HCT116 (cell line): ENCODE results near the gene OR13C9. TPM values are rescaled to one million over a fixed set of nuclear protein-coding genes. Genes with fewer than 3 reads are reported as not detected.

Experiments
- ATAC-seq: fragments of 200-7000 bp; cut with Tn5 transposase; 2 replicates; pipeline ENCODE4 v1.9.1; 2020; ENCODE audit warnings: mild to moderate bottlenecking, moderate library complexity
- BruUV-seq: library from RNA; stranded (reverse); fragments of 400-500 nt; replicated peaks from 2 replicates; lab custom pipeline; 2021; lab: Mats Ljungman, UMichigan
- CTCF ChIA-PET: fragments of 300-600 bp; sonication (Branson Sonifier 250); formaldehyde crosslinking; loops from one replicate; lab custom pipeline; 2021; ENCODE audit warnings: antibody characterized with exemption; lab: Charles Lee
- POLR2A ChIA-PET: fragments of 300-600, 350-600 bp; sonication (Branson Sonifier 250); formaldehyde crosslinking; loops from one replicate; lab custom pipeline; 2021; ENCODE audit warnings: antibody characterized with exemption; lab: Charles Lee
- RAD21 ChIA-PET, 2 experiments: fragments of 300-600 bp; sonication (Branson Sonifier 250); formaldehyde crosslinking; loops; one replicate each; lab custom pipeline; 2023; ENCODE audit warnings: low total read pairs in 2 of 2; ENCODE audit not compliant: uncharacterized antibody in 2 of 2, unreplicated experiment in 2 of 2, low non-redundant PET in 1 of 2; lab: Charles Lee
- DNase-seq: peaks from one replicate; pipeline ENCODE4 v3.0.0-alpha.2; 2010; ENCODE audit warnings: low read depth, low spot score
- H2AFZ ChIP-seq: fragments of 200-600 bp; shearing (Covaris generic), sonication (generic); 2 replicates; pipeline ENCODE4 v1.6.1; 2017; ENCODE audit warnings: low read depth, mixed run types, mixed read lengths, antibody characterized with exemption, low read length; ENCODE audit not compliant: poor library complexity, severe bottlenecking
- H3K27ac ChIP-seq: 2 replicates; pipeline ENCODE4 v1.5.1; 2012; ENCODE audit warnings: low read depth, low read length
- H3K27me3 ChIP-seq: fragments of 200-600 bp; sonication (generic); 2 replicates; pipeline ENCODE4 v1.6.1; 2016; ENCODE audit warnings: mixed run types, low read length, mixed read lengths; ENCODE audit not compliant: insufficient read depth
- H3K36me3 ChIP-seq, 2 experiments: fragments of 200-500 bp in 1 of 2; fragments of 200-600 bp in 1 of 2; sonication (Bioruptor generic) in 1 of 2; sonication (generic) in 1 of 2; 2 replicates each; pipeline versions ENCODE4 v1.5.1 to v1.6.1; 2014 to 2016; ENCODE audit warnings: low read length in 2 of 2, inconsistent platforms in 1 of 2, mixed read lengths in 1 of 2, mixed run types in 1 of 2; ENCODE audit not compliant: insufficient read depth in 2 of 2, control insufficient read depth in 1 of 2
- H3K4me1 ChIP-seq, 2 experiments: fragments of 200-600 bp in 1 of 2; sonication (generic) in 1 of 2; 2 replicates each; pipeline versions ENCODE4 v1.5.1 to v1.6.1; 2012 to 2017; ENCODE audit warnings: low read length in 2 of 2, inconsistent platforms in 1 of 2, mild to moderate bottlenecking in 1 of 2, mixed read lengths in 1 of 2, mixed run types in 1 of 2, moderate library complexity in 1 of 2; ENCODE audit not compliant: insufficient read depth in 2 of 2, control insufficient read depth in 1 of 2
- H3K4me2 ChIP-seq: fragments of 200-600 bp; sonication (generic); 2 replicates; pipeline ENCODE4 v1.6.1; 2017; ENCODE audit warnings: mixed run types, low read length, mixed read lengths
- H3K4me3 ChIP-seq, 2 experiments: fragments of 200-600 bp in 1 of 2; sonication (generic) in 1 of 2; replicated peaks in 1 of 2; 2 replicates each; pipeline ENCODE4 v1.5.1; 2011 to 2016; ENCODE audit warnings: low read length in 2 of 2, control low read depth in 1 of 2, low read depth in 1 of 2, mild to moderate bottlenecking in 1 of 2, mixed read lengths in 1 of 2, mixed run types in 1 of 2
- H3K79me2 ChIP-seq: fragments of 200-600 bp; sonication (generic); 2 replicates; pipeline ENCODE4 v1.6.1; 2017; ENCODE audit warnings: mild to moderate bottlenecking, mixed run types, low read length, moderate library complexity, mixed read lengths; ENCODE audit not compliant: insufficient read depth
- H3K9ac ChIP-seq: fragments of 200-600 bp; sonication (generic); 2 replicates; pipeline ENCODE4 v1.6.1; 2016; ENCODE audit warnings: low read length, mixed read lengths
- H3K9me2 ChIP-seq: fragments of 200-600 bp; sonication (generic), shearing (Covaris generic); 2 replicates; pipeline ENCODE4 v1.6.1; 2017; ENCODE audit warnings: mixed run types, mild to moderate bottlenecking, moderate library complexity; ENCODE audit not compliant: insufficient read depth
- H3K9me3 ChIP-seq, 2 experiments: fragments of 200-500 bp in 1 of 2; fragments of 200-600 bp in 1 of 2; sonication (Bioruptor generic) in 1 of 2; sonication (generic) in 1 of 2; 2 replicates each; pipeline ENCODE4 v1.6.1; 2014 to 2017; ENCODE audit warnings: low read length in 2 of 2, mixed read lengths in 2 of 2, inconsistent platforms in 1 of 2, low read depth in 1 of 2, mild to moderate bottlenecking in 1 of 2, mixed run types in 1 of 2, moderate library complexity in 1 of 2; ENCODE audit not compliant: control insufficient read depth in 1 of 2, insufficient read depth in 1 of 2
- H4K20me1 ChIP-seq: fragments of 200-600 bp; sonication (generic), shearing (Covaris generic); 2 replicates; pipeline ENCODE4 v1.6.1; 2017; ENCODE audit warnings: mixed run types, mild to moderate bottlenecking, moderate library complexity; ENCODE audit not compliant: insufficient read depth
- ATF3 ChIP-seq: IDR thresholded peaks from 2 replicates; pipeline ENCODE4 v1.6.1; 2012
- CBX3 ChIP-seq: IDR thresholded peaks from 2 replicates; pipeline ENCODE4 v1.6.1; 2012; ENCODE audit warnings: low read depth
- CTCF ChIP-seq, 3 experiments: fragments of 200-600 bp in 1 of 3; sonication (generic) in 1 of 3; IDR thresholded peaks in 2 of 3; conservative IDR thresholded peaks in 1 of 3; 2 replicates each; pipeline ENCODE4 v1.5.1; 2012 to 2017; ENCODE audit warnings: low read depth in 2 of 3, low read length in 2 of 3, antibody characterized with exemption in 1 of 3, borderline replicate concordance in 1 of 3, control low read depth in 1 of 3, mild to moderate bottlenecking in 1 of 3, mixed read lengths in 1 of 3, mixed run types in 1 of 3, moderate library complexity in 1 of 3; ENCODE audit not compliant: insufficient read depth in 1 of 3
- EZH2phosphoT487 ChIP-seq: fragments of 200-600 bp; IDR thresholded peaks from 2 replicates; pipeline ENCODE4 v1.6.1; 2018; ENCODE audit warnings: antibody characterized with exemption, borderline replicate concordance
- SRF ChIP-seq: IDR thresholded peaks from 2 replicates; pipeline ENCODE4 v1.6.1; 2012; ENCODE audit warnings: low read depth
- TCF7L2 ChIP-seq: IDR thresholded peaks from 2 replicates; pipeline ENCODE4 v1.7.0; 2011; ENCODE audit warnings: borderline replicate concordance, inconsistent platforms; ENCODE audit not compliant: insufficient read depth, insufficient read length; ENCODE audit errors: extremely low read depth
- YY1 ChIP-seq: IDR thresholded peaks from 2 replicates; pipeline ENCODE4 v1.6.1; 2011; ENCODE audit warnings: low read length, low read depth, moderate library complexity, mild to moderate bottlenecking; ENCODE audit not compliant: insufficient replicate concordance; ENCODE audit errors: extremely low read depth
- ZNF274 ChIP-seq: fragments of 200-500 bp; sonication (Bioruptor generic); IDR thresholded peaks from 2 replicates; pipeline ENCODE4 v1.6.1; 2014; ENCODE audit warnings: mild to moderate bottlenecking, low read depth, low read length, inconsistent platforms
- intact Hi-C: fragments of 100-400 bp; cut with micrococcal nuclease; formaldehyde crosslinking; loops from 2 replicates; pipeline ENCODE4 v1.10.0; 2022
- total RNA-seq: library from RNA; stranded (reverse); gene quantifications from one replicate; pipeline ENCODE4 v1.2.1, GENCODE V29; 2021; ENCODE audit not compliant: unreplicated experiment
- TF ChIP-seq, protein P1 (sequence below): IDR thresholded peaks from 2 replicates; pipeline ENCODE4 v1.6.1; 2012; ENCODE audit warnings: low read depth
- TF ChIP-seq, protein P2 (sequence below): IDR thresholded peaks from 2 replicates; pipeline ENCODE4 v1.6.1; 2011; ENCODE audit warnings: mild to moderate bottlenecking, low read length, moderate library complexity; ENCODE audit not compliant: insufficient replicate concordance; ENCODE audit errors: extremely low read depth

OR13C9 gene
- total RNA-seq, 1 experiment from 2014 or later, result not detected

GRCh38 chr9:104658496-104659195, 40.6 kb upstream of the OR13C9 start:
- Histone ChIP-seq H3K36me3 (no peaks in the 10 kb centered on the region), H3K9me3 (no peaks in the 10 kb centered on the region), H3K27me3 (no peaks in the 10 kb centered on the region), H3K79me2 (no peaks in the 10 kb centered on the region), H4K20me1 (no peaks in the 10 kb centered on the region), H3K9ac (no peak overlapping the region), H3K9me2 (no peaks in the 10 kb centered on the region), H3K4me2 (no peak overlapping the region), H2AFZ (no peak overlapping the region), H3K27ac (no peak overlapping the region), H3K4me3 (no peak overlapping the region), H3K4me1 (no peaks in the 10 kb centered on the region)
- no TSS peak for BruUV-seq
- CTCF ChIA-PET, result no interaction called here
- intact Hi-C loops, result no loop called here
- POLR2A ChIA-PET, result no interaction called here
- RAD21 ChIA-PET, result no interaction called here
- TF ChIP-seq, protein P1, sequence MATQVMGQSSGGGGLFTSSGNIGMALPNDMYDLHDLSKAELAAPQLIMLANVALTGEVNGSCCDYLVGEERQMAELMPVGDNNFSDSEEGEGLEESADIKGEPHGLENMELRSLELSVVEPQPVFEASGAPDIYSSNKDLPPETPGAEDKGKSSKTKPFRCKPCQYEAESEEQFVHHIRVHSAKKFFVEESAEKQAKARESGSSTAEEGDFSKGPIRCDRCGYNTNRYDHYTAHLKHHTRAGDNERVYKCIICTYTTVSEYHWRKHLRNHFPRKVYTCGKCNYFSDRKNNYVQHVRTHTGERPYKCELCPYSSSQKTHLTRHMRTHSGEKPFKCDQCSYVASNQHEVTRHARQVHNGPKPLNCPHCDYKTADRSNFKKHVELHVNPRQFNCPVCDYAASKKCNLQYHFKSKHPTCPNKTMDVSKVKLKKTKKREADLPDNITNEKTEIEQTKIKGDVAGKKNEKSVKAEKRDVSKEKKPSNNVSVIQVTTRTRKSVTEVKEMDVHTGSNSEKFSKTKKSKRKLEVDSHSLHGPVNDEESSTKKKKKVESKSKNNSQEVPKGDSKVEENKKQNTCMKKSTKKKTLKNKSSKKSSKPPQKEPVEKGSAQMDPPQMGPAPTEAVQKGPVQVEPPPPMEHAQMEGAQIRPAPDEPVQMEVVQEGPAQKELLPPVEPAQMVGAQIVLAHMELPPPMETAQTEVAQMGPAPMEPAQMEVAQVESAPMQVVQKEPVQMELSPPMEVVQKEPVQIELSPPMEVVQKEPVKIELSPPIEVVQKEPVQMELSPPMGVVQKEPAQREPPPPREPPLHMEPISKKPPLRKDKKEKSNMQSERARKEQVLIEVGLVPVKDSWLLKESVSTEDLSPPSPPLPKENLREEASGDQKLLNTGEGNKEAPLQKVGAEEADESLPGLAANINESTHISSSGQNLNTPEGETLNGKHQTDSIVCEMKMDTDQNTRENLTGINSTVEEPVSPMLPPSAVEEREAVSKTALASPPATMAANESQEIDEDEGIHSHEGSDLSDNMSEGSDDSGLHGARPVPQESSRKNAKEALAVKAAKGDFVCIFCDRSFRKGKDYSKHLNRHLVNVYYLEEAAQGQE, result no peak
- DNase-seq (no peak), ATAC-seq (no peak)

DNA sequence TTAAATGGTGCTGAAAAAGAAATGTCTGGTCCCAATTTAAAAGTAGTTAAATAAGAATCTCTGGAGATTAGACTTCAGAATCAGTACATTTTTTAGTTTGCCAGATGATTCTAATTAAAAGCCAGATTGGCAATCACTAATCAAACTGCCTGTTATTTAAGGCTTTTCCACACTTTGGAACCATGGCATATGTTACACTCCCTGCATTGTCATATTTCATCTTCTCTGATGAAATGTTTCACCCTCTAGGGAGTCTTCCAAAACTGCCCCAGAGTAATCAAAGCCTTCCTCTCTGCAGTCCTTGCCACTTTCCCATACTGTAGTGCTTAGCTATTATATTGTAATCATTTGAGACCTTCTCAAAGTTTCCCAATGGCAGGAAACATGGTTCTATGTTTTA, 17.5 kb upstream of the OR13C9 start:
- Histone ChIP-seq H3K27me3 (no peaks in the 10 kb centered on the region), H3K4me2 (no peak overlapping the region), H3K4me1 (no peaks in the 10 kb centered on the region), H3K9me2 (no peaks in the 10 kb centered on the region), H3K9me3 (no peaks in the 10 kb centered on the region), H2AFZ (no peak overlapping the region), H3K4me3 (no peak overlapping the region), H3K27ac (no peak overlapping the region), H3K36me3 (no peaks in the 10 kb centered on the region), H3K79me2 (no peaks in the 10 kb centered on the region), H3K9ac (no peak overlapping the region), H4K20me1 (no peaks in the 10 kb centered on the region)
- CTCF ChIA-PET, result no interaction called here
- no peak for ATAC-seq
- DNase-seq, result no peak
- RAD21 ChIA-PET, result no interaction called here
- no TSS peak for BruUV-seq
- POLR2A ChIA-PET, result no interaction called here
- intact Hi-C loops, result no loop called here
- TF ChIP-seq CBX3 (no peak), ZNF274 (no peak), SRF (no peak), CTCF (IDR thresholded peaks at IDR 0.05 in 2 of 3, conservative IDR thresholded peaks at IDR 0.05 in 1 of 3; ENCODE audit: borderline replicate concordance in 1 of 3, insufficient read depth in 1 of 3, low read depth in 2 of 3, low read length in 2 of 3) (no peak), TCF7L2 (no peak), ATF3 (no peak), YY1 (no peak), EZH2phosphoT487 (no peak)
- TF ChIP-seq, protein P2, sequence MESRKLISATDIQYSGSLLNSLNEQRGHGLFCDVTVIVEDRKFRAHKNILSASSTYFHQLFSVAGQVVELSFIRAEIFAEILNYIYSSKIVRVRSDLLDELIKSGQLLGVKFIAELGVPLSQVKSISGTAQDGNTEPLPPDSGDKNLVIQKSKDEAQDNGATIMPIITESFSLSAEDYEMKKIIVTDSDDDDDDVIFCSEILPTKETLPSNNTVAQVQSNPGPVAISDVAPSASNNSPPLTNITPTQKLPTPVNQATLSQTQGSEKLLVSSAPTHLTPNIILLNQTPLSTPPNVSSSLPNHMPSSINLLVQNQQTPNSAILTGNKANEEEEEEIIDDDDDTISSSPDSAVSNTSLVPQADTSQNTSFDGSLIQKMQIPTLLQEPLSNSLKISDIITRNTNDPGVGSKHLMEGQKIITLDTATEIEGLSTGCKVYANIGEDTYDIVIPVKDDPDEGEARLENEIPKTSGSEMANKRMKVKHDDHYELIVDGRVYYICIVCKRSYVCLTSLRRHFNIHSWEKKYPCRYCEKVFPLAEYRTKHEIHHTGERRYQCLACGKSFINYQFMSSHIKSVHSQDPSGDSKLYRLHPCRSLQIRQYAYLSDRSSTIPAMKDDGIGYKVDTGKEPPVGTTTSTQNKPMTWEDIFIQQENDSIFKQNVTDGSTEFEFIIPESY, result no peak
